LNCaP clone FGC (cell line): Measurements from ENCODE around the gene RASA3.

ENCODE experiments used
- DNase-seq: peaks from one replicate; pipeline ENCODE4 v3.0.0-alpha.2; 2011; ENCODE audit warnings: low read depth
- H3K4me3 ChIP-seq: 2 replicates; pipeline ENCODE4 v1.5.1; 2011; ENCODE audit warnings: mild to moderate bottlenecking, low read depth, low read length, control low read depth
- TF ChIP-seq, protein P1 (sequence below): IDR thresholded peaks from 2 replicates; pipeline ENCODE4 v1.5.1; 2012; ENCODE audit warnings: mild to moderate bottlenecking; ENCODE audit not compliant: control insufficient read depth, insufficient read depth; ENCODE audit errors: extremely low read depth

Gene RASA3

DNA sequence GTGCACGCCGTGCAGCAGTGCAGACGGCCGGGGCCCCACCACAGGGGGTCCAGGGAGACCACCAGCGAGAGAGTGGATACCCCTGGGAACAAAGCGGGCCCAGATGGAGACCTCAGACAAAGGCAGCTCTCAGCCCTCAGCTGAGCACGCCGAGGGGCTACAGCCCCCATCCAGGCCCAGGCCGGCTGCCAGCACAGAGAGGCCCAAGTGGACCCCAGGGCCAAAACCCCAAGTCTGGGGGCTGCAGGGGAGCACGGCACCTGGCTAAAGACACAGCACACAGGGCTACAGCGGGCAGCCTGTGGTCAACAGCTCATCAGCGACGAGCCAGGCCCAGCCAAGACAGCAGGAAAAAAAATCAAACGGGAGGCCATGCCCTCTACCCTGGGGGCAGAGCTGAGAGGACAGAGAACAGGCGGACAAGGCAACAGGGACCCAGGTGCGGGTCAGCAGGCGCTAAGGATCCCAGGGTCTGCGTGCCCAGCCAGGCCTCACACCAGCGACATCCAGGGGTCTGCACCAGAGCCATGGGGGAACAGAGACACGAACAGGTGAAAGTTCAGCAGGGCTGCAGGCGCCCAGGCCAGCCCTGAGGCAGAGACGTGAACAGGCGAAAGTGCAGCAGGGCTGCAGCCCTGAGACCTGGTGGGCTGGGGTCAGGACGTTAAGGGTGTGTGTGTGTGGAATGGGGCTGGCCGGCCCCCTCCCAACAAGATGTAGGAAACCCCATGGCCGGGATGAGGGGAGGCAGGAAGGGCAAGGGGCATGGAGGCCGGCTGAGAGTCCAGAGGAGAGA is 34.3 kb downstream of the RASA3 start:
- TF ChIP-seq, protein P1, sequence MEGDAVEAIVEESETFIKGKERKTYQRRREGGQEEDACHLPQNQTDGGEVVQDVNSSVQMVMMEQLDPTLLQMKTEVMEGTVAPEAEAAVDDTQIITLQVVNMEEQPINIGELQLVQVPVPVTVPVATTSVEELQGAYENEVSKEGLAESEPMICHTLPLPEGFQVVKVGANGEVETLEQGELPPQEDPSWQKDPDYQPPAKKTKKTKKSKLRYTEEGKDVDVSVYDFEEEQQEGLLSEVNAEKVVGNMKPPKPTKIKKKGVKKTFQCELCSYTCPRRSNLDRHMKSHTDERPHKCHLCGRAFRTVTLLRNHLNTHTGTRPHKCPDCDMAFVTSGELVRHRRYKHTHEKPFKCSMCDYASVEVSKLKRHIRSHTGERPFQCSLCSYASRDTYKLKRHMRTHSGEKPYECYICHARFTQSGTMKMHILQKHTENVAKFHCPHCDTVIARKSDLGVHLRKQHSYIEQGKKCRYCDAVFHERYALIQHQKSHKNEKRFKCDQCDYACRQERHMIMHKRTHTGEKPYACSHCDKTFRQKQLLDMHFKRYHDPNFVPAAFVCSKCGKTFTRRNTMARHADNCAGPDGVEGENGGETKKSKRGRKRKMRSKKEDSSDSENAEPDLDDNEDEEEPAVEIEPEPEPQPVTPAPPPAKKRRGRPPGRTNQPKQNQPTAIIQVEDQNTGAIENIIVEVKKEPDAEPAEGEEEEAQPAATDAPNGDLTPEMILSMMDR: no peak
- no peak overlapping the region for H3K4me3 ChIP-seq
- DNase-seq: no peak

DNA sequence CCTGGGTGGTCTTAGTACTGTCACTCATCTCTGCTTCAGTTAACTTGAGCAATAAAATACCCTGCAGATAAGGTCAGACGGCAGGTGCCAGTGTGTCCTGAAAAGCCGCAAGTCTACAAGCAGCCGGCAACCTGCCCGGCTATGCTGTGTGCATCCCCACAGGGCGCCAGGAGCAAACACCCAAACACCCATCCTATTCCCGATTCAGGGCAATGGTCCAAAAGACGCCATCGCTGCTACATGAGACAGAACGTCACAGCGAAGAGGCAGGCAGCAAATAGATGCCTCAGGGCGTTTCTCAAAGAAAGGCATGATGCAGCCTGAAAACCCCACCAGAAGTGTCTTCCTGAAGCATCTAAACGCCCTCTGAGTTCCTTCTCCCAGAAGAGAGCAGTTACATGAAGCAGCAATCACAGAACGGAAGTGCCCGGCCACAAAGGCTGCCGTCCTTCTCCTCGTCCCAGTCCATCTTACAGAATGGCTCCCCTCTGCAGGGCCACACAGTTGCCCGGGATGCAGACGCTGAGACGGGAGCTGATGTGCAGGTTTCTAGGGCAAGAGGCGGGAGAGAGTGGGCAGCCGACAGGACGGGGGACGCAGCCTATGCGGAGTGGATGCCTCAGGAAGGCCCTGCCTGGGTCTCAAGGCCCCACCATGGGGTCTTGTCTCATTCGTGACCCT is 35.1 kb downstream of the RASA3 start:
- TF ChIP-seq, protein P1: no peak
- no peak overlapping the region for H3K4me3 ChIP-seq
- no peak for DNase-seq

DNA sequence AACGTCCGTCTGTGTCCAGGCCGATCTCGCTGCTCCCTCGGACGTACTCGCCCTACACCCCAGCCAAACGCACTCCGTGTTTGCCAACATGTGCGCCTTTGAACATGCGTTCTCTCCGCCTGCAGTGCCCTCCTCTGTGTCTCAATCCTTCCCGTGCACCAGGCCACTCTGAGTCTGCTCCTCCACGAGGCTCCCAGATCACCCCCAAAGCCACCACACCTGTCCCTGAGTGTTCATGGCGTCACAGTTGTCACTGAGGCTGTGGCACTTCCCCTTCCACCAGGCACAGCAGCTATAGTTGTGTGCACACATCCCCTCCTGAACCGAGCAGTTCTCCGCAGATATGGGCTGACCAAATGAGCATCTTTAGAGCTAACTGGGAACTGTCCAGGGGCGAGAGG is 35.6 kb downstream of the RASA3 start:
- DNase-seq: no peak
- TF ChIP-seq, protein P1: no peak
- no peak overlapping the region for H3K4me3 ChIP-seq

DNA sequence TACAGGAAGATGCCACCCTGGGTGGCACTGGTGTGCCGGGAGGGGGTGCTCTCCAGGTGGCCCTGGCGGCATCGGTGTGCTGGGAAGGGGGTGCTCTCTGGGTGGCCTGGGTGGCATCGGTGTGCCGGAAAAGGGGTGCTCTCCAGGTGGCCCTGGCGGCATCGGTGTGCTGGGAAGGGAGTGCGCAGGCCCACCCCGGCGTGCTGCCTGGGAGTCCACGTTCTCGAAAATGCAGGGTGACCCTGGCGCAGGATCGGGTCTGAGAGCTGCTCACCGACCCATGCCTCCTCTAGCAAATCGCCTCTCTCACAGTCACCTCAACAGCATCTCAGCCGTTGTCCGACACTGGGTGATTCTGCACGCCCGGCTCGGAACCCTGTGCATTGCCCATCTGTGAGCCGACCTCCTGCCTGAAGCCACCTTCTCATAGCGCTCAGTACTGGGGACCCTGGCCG is 36.4 kb downstream of the RASA3 start:
- DNase-seq: no peak
- TF ChIP-seq, protein P1: no peak
- H3K4me3 ChIP-seq: no peak overlapping the region

DNA sequence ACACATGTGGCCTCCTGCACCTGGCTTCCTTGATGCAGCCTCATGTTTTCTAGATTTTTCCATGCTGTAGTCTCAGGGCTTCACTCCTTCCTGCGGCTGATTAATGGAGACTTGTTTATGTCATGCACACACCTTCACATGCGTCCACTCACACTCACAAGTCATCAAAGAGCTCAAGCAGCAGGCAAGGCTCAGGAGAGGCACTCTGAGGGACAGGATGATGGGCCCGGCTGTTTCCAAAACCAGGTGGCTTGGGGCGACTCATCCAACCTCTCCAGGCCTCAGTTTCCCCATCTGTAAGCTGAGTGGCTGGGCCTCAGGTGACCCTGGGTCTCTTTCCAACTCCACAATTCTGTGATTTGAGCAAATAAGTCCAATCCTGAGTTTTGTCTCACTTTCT is 36.9 kb downstream of the RASA3 start:
- TF ChIP-seq, protein P1: no peak
- DNase-seq: no peak
- H3K4me3 ChIP-seq: no peak overlapping the region

DNA sequence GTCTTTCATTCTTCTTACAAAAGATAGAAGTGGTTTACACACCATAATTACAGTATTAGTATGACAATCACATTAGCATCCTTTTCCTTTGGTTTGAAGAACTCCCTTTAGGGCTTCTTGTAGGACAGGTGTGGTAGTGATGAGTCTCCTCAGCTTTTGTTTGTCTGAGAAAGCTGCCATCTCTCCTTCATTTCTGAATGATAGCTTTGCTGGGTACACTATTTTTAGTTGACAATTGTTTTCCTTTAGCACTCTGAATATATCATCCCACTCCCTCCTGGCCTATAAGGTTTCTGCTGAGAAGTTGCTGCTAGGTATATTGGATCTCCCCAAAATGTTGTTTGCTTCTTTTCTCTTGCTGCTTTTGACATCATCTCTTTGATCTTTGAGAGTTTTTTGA is 39.3 kb downstream of the RASA3 start:
- no peak overlapping the region for H3K4me3 ChIP-seq
- TF ChIP-seq, protein P1: no peak
- DNase-seq: no peak
